ENCODE measurements around the gene ARMC3.

GRCh38 chr10:23035569-23035968, 107.7 kb downstream of the ARMC3 start:
- TF ChIP-seq CTCF (IDR thresholded peaks at IDR 0.05) (no peak), POLR2AphosphoS5 (IDR thresholded peaks at IDR 0.05) (no peak), POLR2A (IDR thresholded peaks at IDR 0.05) (no peak)
